ENCODE measurements around the gene AQP10.
A peak's percentile ranks its signal among the peaks of the same experiment; 100 is the strongest.

Gene AQP10

GRCh38 chr1:154325583-154326545 lies 5.0 kb downstream of the AQP10 start:
- H3K4me3 ChIP-seq (replicated peaks; ENCODE audit: low read depth, low read length), result peak overlapping the region; percentile 86
- peak; percentile 79 for TF ChIP-seq CTCF (IDR thresholded peaks at IDR 0.05; ENCODE audit: low read depth, low read length, missing control alignments)
- DNase-seq (ENCODE audit: extremely low read depth, low read depth), result peak; percentile 56

GRCh38 chr1:154326546-154327465 lies 5.9 kb downstream of the AQP10 start:
- TF ChIP-seq CTCF (IDR thresholded peaks at IDR 0.05; ENCODE audit: low read depth, low read length, missing control alignments), result no peak
- H3K4me3 ChIP-seq (replicated peaks; ENCODE audit: low read depth, low read length), result peak overlapping the region; percentile 86
- peak; percentile 57 for DNase-seq (ENCODE audit: extremely low read depth, low read depth)

GRCh38 chr1:154327466-154328317 lies 6.8 kb downstream of the AQP10 start:
- peak overlapping the region; percentile 86 for H3K4me3 ChIP-seq (replicated peaks; ENCODE audit: low read depth, low read length)
- DNase-seq (ENCODE audit: extremely low read depth, low read depth), result no peak
- no peak for TF ChIP-seq CTCF (IDR thresholded peaks at IDR 0.05; ENCODE audit: low read depth, low read length, missing control alignments)

- no peak for TF ChIP-seq CTCF (IDR thresholded peaks at IDR 0.05; ENCODE audit: low read depth, low read length, missing control alignments)
- no peak for DNase-seq (ENCODE audit: extremely low read depth, low read depth)
- H3K4me3 ChIP-seq (replicated peaks; ENCODE audit: low read depth, low read length), result peak overlapping the region; percentile 43
Measured at GRCh38 chr1:154328318-154329151, 7.6 kb downstream of the AQP10 start.

- peak overlapping the region; percentile 43 for H3K4me3 ChIP-seq (replicated peaks; ENCODE audit: low read depth, low read length)
- DNase-seq (ENCODE audit: extremely low read depth, low read depth), result no peak
- TF ChIP-seq CTCF (IDR thresholded peaks at IDR 0.05; ENCODE audit: low read depth, low read length, missing control alignments), result peak; percentile 26
Measured at GRCh38 chr1:154329152-154329521, 8.2 kb downstream of the AQP10 start.

Data from HFF-Myc (cell line).